ENCODE measurements around the gene SEMA6B.

Gene SEMA6B

GRCh38 chr19:4525563-4526002 lies 33.9 kb downstream of the SEMA6B start:
- H3K4me1 ChIP-seq (ENCODE audit: control insufficient read depth, low read depth, low read length): no peaks in the 10 kb centered on the region
- no peak overlapping the region for H3K9ac ChIP-seq (ENCODE audit: low read length)
- no peak overlapping the region for H3K27ac ChIP-seq (ENCODE audit: low read length)
- H3K36me3 ChIP-seq (ENCODE audit: control insufficient read depth, low read depth, low read length): no peaks in the 10 kb centered on the region
- no peaks in the 10 kb centered on the region for H3K9me3 ChIP-seq (ENCODE audit: control insufficient read depth, low read depth, low read length)
- no peak overlapping the region for H3K4me3 ChIP-seq (ENCODE audit: low read length)
- peaks cover 9% of the 10 kb centered on the region for H3K27me3 ChIP-seq (ENCODE audit: control insufficient read depth, insufficient read depth, low read length)

- no peak overlapping the region for H3K27ac ChIP-seq (ENCODE audit: low read length)
- no peak overlapping the region for H3K4me3 ChIP-seq (ENCODE audit: low read length)
- no peaks in the 10 kb centered on the region for H3K36me3 ChIP-seq (ENCODE audit: control insufficient read depth, low read depth, low read length)
- no peaks in the 10 kb centered on the region for H3K9me3 ChIP-seq (ENCODE audit: control insufficient read depth, low read depth, low read length)
- no peaks in the 10 kb centered on the region for H3K4me1 ChIP-seq (ENCODE audit: control insufficient read depth, low read depth, low read length)
- no peak overlapping the region for H3K9ac ChIP-seq (ENCODE audit: low read length)
- H3K27me3 ChIP-seq (ENCODE audit: control insufficient read depth, insufficient read depth, low read length): peaks cover 9% of the 10 kb centered on the region
These were observed 34.5 kb downstream of the SEMA6B start for GRCh38 chr19:4524808-4525562.

- Histone ChIP-seq H3K9me3 (ENCODE audit: control insufficient read depth, low read depth, low read length) (no peaks in the 10 kb centered on the region), H3K9ac (ENCODE audit: low read length) (no peak overlapping the region), H3K27me3 (ENCODE audit: control insufficient read depth, insufficient read depth, low read length) (peaks cover 19% of the 10 kb centered on the region), H3K4me3 (ENCODE audit: low read length) (no peak overlapping the region), H3K27ac (ENCODE audit: low read length) (no peak overlapping the region), H3K4me1 (ENCODE audit: control insufficient read depth, low read depth, low read length) (no peaks in the 10 kb centered on the region), H3K36me3 (ENCODE audit: control insufficient read depth, low read depth, low read length) (no peaks in the 10 kb centered on the region)
These were observed 36.0 kb downstream of the SEMA6B start for GRCh38 chr19:4523306-4524110.

GRCh38 chr19:4522291-4523002 lies 37.0 kb downstream of the SEMA6B start:
- Histone ChIP-seq H3K4me1 (ENCODE audit: control insufficient read depth, low read depth, low read length) (no peaks in the 10 kb centered on the region), H3K4me3 (ENCODE audit: low read length) (no peak overlapping the region), H3K27me3 (ENCODE audit: control insufficient read depth, insufficient read depth, low read length) (peaks cover 19% of the 10 kb centered on the region), H3K27ac (ENCODE audit: low read length) (no peak overlapping the region), H3K9ac (ENCODE audit: low read length) (no peak overlapping the region), H3K9me3 (ENCODE audit: control insufficient read depth, low read depth, low read length) (no peaks in the 10 kb centered on the region), H3K36me3 (ENCODE audit: control insufficient read depth, low read depth, low read length) (no peaks in the 10 kb centered on the region)

- no peak overlapping the region for H3K9ac ChIP-seq (ENCODE audit: low read length)
These were observed 37.6 kb downstream of the SEMA6B start for GRCh38 chr19:4521888-4522242.

GRCh38 chr19:4521170-4521887 lies 38.2 kb downstream of the SEMA6B start:
- Histone ChIP-seq H3K27ac (ENCODE audit: low read length) (no peak overlapping the region), H3K36me3 (ENCODE audit: control insufficient read depth, low read depth, low read length) (no peaks in the 10 kb centered on the region), H3K27me3 (ENCODE audit: control insufficient read depth, insufficient read depth, low read length) (peaks cover 20% of the 10 kb centered on the region), H3K4me3 (ENCODE audit: low read length) (no peak overlapping the region), H3K9me3 (ENCODE audit: control insufficient read depth, low read depth, low read length) (no peaks in the 10 kb centered on the region), H3K4me1 (ENCODE audit: control insufficient read depth, low read depth, low read length) (no peaks in the 10 kb centered on the region), H3K9ac (ENCODE audit: low read length) (no peak overlapping the region)

More at GRCh38 chr19:4521888-4522242, 37.6 kb downstream of the SEMA6B start:
- Histone ChIP-seq H3K9me3 (ENCODE audit: control insufficient read depth, low read depth, low read length) (no peaks in the 10 kb centered on the region), H3K27ac (ENCODE audit: low read length) (no peak overlapping the region), H3K4me1 (ENCODE audit: control insufficient read depth, low read depth, low read length) (no peaks in the 10 kb centered on the region), H3K27me3 (ENCODE audit: control insufficient read depth, insufficient read depth, low read length) (peaks cover 19% of the 10 kb centered on the region), H3K36me3 (ENCODE audit: control insufficient read depth, low read depth, low read length) (no peaks in the 10 kb centered on the region), H3K4me3 (ENCODE audit: low read length) (no peak overlapping the region)

- Histone ChIP-seq H3K4me1 (ENCODE audit: control insufficient read depth, low read depth, low read length) (no peaks in the 10 kb centered on the region), H3K27ac (ENCODE audit: low read length) (no peak overlapping the region), H3K9me3 (ENCODE audit: control insufficient read depth, low read depth, low read length) (no peaks in the 10 kb centered on the region), H3K4me3 (ENCODE audit: low read length) (no peak overlapping the region), H3K27me3 (ENCODE audit: control insufficient read depth, insufficient read depth, low read length) (peaks cover 32% of the 10 kb centered on the region), H3K9ac (ENCODE audit: low read length) (no peak overlapping the region), H3K36me3 (ENCODE audit: control insufficient read depth, low read depth, low read length) (no peaks in the 10 kb centered on the region)
These were observed 39.8 kb downstream of the SEMA6B start for GRCh38 chr19:4519521-4520277.

- Histone ChIP-seq H3K27me3 (ENCODE audit: control insufficient read depth, insufficient read depth, low read length) (peaks cover 34% of the 10 kb centered on the region), H3K4me1 (ENCODE audit: control insufficient read depth, low read depth, low read length) (no peaks in the 10 kb centered on the region), H3K27ac (ENCODE audit: low read length) (no peak overlapping the region), H3K36me3 (ENCODE audit: control insufficient read depth, low read depth, low read length) (no peaks in the 10 kb centered on the region), H3K9ac (ENCODE audit: low read length) (no peak overlapping the region), H3K9me3 (ENCODE audit: control insufficient read depth, low read depth, low read length) (no peaks in the 10 kb centered on the region), H3K4me3 (ENCODE audit: low read length) (no peak overlapping the region)
These were observed 40.4 kb downstream of the SEMA6B start for GRCh38 chr19:4519172-4519496.

GRCh38 chr19:4518345-4519171 lies 40.9 kb downstream of the SEMA6B start, which contains the start of gene PLIN4:
PLIN4 (minus strand) TSS chr19:4518486; CDS start chr19:4518272, 214 bp downstream.
- Histone ChIP-seq H3K4me1 (ENCODE audit: control insufficient read depth, low read depth, low read length) (no peaks in the 10 kb centered on the region), H3K9ac (ENCODE audit: low read length) (no peak within 1 kb of the TSS), H3K9me3 (ENCODE audit: control insufficient read depth, low read depth, low read length) (no peaks in the 10 kb centered on the region), H3K27me3 (ENCODE audit: control insufficient read depth, insufficient read depth, low read length) (peaks cover 40% of the 10 kb centered on the region), H3K36me3 (ENCODE audit: control insufficient read depth, low read depth, low read length) (no peaks in the 10 kb centered on the region), H3K4me3 (ENCODE audit: low read length) (no peak within 1 kb of the TSS), H3K27ac (ENCODE audit: low read length) (no peak within 1 kb of the TSS)

- H3K9ac ChIP-seq (ENCODE audit: low read length): no peak overlapping the region
- H3K27ac ChIP-seq (ENCODE audit: low read length): no peak overlapping the region
- H3K9me3 ChIP-seq (ENCODE audit: control insufficient read depth, low read depth, low read length): no peaks in the 10 kb centered on the region
- H3K27me3 ChIP-seq (ENCODE audit: control insufficient read depth, insufficient read depth, low read length): peaks cover 48% of the 10 kb centered on the region
- H3K36me3 ChIP-seq (ENCODE audit: control insufficient read depth, low read depth, low read length): no peaks in the 10 kb centered on the region
- no peak overlapping the region for H3K4me3 ChIP-seq (ENCODE audit: low read length)
- no peaks in the 10 kb centered on the region for H3K4me1 ChIP-seq (ENCODE audit: control insufficient read depth, low read depth, low read length)
These were observed 41.9 kb downstream of the SEMA6B start for GRCh38 chr19:4517451-4518057.

Data from iPS-18a (cell line).